GM19193 (cell line): Measurements from ENCODE around the gene SLC8A2.

Experiments used
- POLR2A ChIP-seq: IDR thresholded peaks from 4 replicates; pipeline ENCODE4 v1.6.1; 2011; ENCODE audit not compliant: insufficient read depth, insufficient read length; ENCODE audit errors: extremely low read depth

Gene SLC8A2

DNA sequence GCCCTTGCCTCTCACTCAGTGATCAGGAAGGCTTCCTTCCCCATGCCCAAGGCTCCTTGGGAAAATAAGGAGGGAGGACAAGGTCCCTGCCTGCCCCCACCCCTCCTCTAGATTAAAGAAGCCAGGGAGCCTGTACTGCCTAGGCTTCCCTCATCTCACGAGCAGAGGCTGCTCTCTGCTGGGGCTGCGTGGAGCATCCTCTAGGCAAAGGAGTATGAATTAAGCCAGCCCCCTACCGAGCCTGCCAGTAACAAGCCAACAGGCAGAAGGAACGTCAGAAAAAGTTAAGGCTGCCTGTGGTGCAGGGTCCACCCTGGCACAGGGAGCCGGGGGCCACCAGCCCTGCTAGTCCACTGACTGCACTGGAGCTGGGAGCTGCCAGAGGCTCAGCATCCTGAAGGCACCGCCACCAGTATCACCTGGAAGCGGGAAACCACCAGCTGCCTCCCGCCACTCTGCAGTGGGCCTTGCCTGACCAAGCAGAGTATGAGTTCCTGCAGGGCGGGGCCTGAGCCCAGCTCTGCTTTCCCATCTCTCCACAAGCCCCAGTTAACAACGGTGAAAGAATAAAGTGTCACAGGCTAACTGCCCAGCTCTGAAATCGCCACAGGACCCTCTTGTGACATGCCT is 36.3 kb upstream of the SLC8A2 start:
- TF ChIP-seq POLR2A = no peak

DNA sequence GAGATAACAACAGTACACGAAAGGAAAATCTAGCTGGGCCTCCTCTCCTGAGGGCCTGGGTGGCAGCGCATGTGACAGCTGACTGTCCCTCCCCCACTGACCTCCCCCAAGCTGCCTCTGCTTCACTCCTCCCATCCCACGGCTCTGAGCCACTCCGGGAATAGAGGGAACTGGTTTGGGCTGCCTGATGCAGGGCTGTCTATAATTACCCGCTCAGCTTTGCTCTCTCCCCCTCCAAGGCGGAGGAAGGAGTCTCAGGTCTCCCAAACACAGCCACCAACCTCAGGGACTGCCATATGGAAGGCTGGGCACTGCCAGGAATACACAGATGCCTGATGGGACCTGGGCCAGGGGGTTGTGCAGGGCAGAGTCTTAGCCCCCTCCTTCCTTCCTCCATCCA is 35.3 kb upstream of the SLC8A2 start:
- TF ChIP-seq POLR2A = no peak

- no peak for TF ChIP-seq POLR2A
These were observed 34.8 kb upstream of the SLC8A2 start for GRCh38 chr19:47506459-47506858.

GRCh38 chr19:47505506-47505905 is 33.8 kb upstream of the SLC8A2 start:
- no peak for TF ChIP-seq POLR2A

- TF ChIP-seq POLR2A = no peak
These were observed 32.1 kb upstream of the SLC8A2 start for GRCh38 chr19:47503826-47504150.

- TF ChIP-seq POLR2A = no peak
These were observed 31.6 kb upstream of the SLC8A2 start for GRCh38 chr19:47503130-47503825.

GRCh38 chr19:47499863-47500830 is 28.5 kb upstream of the SLC8A2 start:
- TF ChIP-seq POLR2A = no peak

- no peak for TF ChIP-seq POLR2A
These were observed 27.7 kb upstream of the SLC8A2 start for GRCh38 chr19:47499371-47499770.

DNA sequence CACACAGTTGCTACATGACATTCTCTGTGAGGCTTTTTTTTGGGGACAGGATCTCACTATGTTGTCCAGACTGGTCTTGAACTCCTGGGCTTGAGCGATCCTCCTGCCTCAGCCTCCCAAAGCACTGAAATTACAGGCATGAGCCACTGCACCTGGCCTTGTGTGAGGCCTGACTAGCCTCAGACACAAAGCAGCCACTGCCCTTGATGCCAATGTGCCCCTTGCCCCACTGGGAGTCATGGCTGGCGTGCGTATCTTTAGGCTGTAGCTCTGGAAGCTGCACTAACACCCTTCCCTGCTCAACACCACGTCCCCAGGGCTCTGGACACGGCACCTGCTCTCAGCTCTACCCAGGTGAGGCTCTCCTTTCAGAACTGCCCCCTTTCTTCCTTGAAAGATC is 26.9 kb upstream of the SLC8A2 start:
- TF ChIP-seq POLR2A = no peak

GRCh38 chr19:47497821-47498520 is 26.3 kb upstream of the SLC8A2 start:
- peak; percentile 23 for TF ChIP-seq POLR2A

DNA sequence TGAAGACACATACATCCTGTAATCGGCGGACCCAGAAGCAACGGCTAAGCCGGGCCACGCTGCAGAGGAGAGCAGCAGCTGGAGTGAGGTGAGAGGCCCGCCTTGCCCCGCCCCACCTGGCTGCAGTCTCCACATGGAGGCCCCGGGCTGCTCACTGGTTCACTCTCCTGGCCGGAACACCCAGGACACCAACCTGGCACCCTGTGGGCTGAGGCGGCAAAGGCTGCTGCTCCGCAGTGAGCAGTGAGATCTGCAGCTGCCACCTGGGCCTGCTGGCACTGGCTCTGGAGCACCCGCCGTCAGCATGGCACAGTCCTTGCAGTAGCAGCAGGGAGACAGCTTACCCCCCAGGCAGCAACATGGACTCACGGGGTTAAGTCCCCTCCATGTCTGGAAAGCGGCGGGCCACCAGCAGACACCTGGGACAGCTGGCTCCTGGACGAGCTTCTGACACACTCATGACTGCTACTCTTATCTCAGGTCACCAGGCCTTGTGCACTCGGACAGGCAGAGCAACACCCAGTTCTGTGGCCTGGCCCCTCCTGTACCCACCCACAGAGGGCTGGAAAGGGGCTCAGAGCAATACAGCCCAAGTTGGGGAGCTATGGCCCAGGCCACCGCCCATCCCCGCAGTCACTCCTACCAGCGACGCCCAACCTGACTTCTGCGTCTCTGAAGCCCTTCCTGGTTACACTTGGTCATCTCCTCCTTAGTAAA is 25.5 kb upstream of the SLC8A2 start:
- no peak for TF ChIP-seq POLR2A

- TF ChIP-seq POLR2A = no peak
These were observed 24.0 kb upstream of the SLC8A2 start for GRCh38 chr19:47495478-47496372.

DNA sequence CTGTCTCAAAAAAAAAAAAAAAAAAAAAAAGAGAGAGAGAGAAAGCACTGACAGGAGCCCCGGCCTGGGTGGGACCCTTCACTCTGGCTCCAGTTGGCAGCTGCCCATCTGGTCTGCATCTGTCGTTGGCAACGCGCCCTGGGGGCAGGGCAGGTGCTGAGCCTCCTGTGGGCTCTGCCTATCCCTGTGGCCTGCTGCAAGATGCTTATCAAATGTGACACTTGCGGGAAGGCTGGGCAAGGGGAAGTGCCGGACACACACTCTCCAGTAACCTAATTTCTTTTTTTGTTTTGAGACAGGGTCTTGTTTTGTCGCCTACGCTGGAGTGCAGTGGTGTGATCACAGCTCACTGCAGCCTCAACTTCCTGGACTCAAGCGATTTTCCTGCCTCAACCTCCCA is 23.0 kb upstream of the SLC8A2 start:
- TF ChIP-seq POLR2A = no peak
